T-cell (primary cell): ENCODE measurements around the gene ZBTB5. TPM values are rescaled to one million over a fixed set of nuclear protein-coding genes. Genes with fewer than 3 reads are reported as not detected.
"Not testable (repeated sequence)": the region's sequence is repeated elsewhere in the genome, so short reads cannot be mapped to it uniquely, and the experiment has no call there.

ENCODE experiments used
- ATAC-seq, 4 experiments: fragments of 200-7000 bp in 3 of 4; fragments of 150-1000 bp in 1 of 4; cut with Tn5 transposase; replicated peaks in 1 of 4; 1 replicate in 3 of 4; 2 replicates in 1 of 4; pipeline ENCODE4 v1.10.0; 2021; ENCODE audit warnings: moderate library complexity in 3 of 4, mild to moderate bottlenecking in 2 of 4, moderate number of reproducible peaks in 1 of 4
- CTCF ChIA-PET, 2 donors: fragments of 300-600 bp; sonication (Branson Sonifier 250); formaldehyde crosslinking; loops; one replicate each; lab custom pipeline; 2022; ENCODE audit warnings: antibody characterized with exemption in 2 of 2; lab: Charles Lee
- POLR2A ChIA-PET, 2 donors: fragments of 300-600 bp; sonication (Branson Sonifier 250); formaldehyde crosslinking; loops; one replicate each; lab custom pipeline; 2022; ENCODE audit warnings: antibody characterized with exemption in 2 of 2; lab: Charles Lee
- DNase-seq, 35 experiments: peaks; one replicate each; pipeline versions ENCODE4 v3.0.0 to v3.0.0-alpha.2; 2013 to 2023
- H3K27ac ChIP-seq: one replicate; pipeline ENCODE4 v1.5.1; 2013; ENCODE audit warnings: low read length
- H3K27me3 ChIP-seq, 2 experiments: replicated peaks in 1 of 2; 1 replicate in 1 of 2; 2 replicates in 1 of 2; pipeline versions ENCODE4 v1.6.1 to v1.7.0; 2013; ENCODE audit warnings: low read length in 1 of 2, mixed read lengths in 1 of 2; ENCODE audit not compliant: control insufficient read depth in 2 of 2, insufficient read depth in 2 of 2; ENCODE audit errors: extremely low read depth in 1 of 2
- H3K36me3 ChIP-seq, 2 donors: 1 replicate in 1 of 2; 2 replicates in 1 of 2; pipeline versions ENCODE4 v1.6.1 to v1.7.0; 2013; ENCODE audit warnings: low read length in 1 of 2; ENCODE audit not compliant: control insufficient read depth in 2 of 2, insufficient read depth in 1 of 2; ENCODE audit errors: extremely low read depth in 1 of 2
- H3K4me1 ChIP-seq, 2 experiments: 1 replicate in 1 of 2; 2 replicates in 1 of 2; pipeline versions ENCODE4 v1.6.1 to v1.7.0; 2013; ENCODE audit warnings: low read length in 2 of 2, mixed read lengths in 1 of 2; ENCODE audit not compliant: insufficient read depth in 2 of 2, control insufficient read depth in 1 of 2; ENCODE audit errors: extremely low read depth in 1 of 2
- H3K4me3 ChIP-seq, 2 donors: 1 replicate in 1 of 2; 2 replicates in 1 of 2; pipeline versions ENCODE4 v1.5.1 to v1.7.0; 2013; ENCODE audit warnings: mild to moderate bottlenecking in 2 of 2, low read length in 1 of 2, moderate library complexity in 1 of 2; ENCODE audit not compliant: control insufficient read depth in 1 of 2; ENCODE audit errors: extremely low read depth in 1 of 2
- H3K9me3 ChIP-seq: 2 replicates; pipeline ENCODE4 v1.7.0; 2013
- H3K27ac Mint-ChIP-seq, 2 donors: one replicate each; pipeline ENCODE4 v1.8.0; 2020 to 2021; ENCODE audit warnings: mild to moderate bottlenecking in 2 of 2, mixed read lengths in 2 of 2
- H3K27me3 Mint-ChIP-seq, 2 donors: one replicate each; pipeline ENCODE4 v1.8.0; 2021 to 2022; ENCODE audit warnings: mixed read lengths in 2 of 2
- H3K36me3 Mint-ChIP-seq: one replicate; pipeline ENCODE4 v1.8.0; 2021; ENCODE audit warnings: mixed read lengths
- H3K4me1 Mint-ChIP-seq, 3 donors: one replicate each; pipeline ENCODE4 v1.8.0; 2020 to 2022; ENCODE audit warnings: mixed read lengths in 3 of 3, mild to moderate bottlenecking in 1 of 3
- H3K4me3 Mint-ChIP-seq, 3 donors: one replicate each; pipeline ENCODE4 v1.8.0; 2020 to 2022; ENCODE audit warnings: mild to moderate bottlenecking in 3 of 3, mixed read lengths in 3 of 3, moderate library complexity in 3 of 3
- H3K9me3 Mint-ChIP-seq, 3 donors: one replicate each; pipeline ENCODE4 v1.8.0; 2020 to 2022; ENCODE audit warnings: mixed read lengths in 3 of 3
- WGBS: methylation state at CpG from one replicate; pipeline ENCODE4 v1.1.5; 2013; ENCODE audit warnings: missing lambda C conversion rate; ENCODE audit not compliant: insufficient coverage; 5-methylcytosine and 5-hydroxymethylcytosine counted together
- total RNA-seq, 35 experiments: library from RNA in 6 of 35; stranded (reverse) in 6 of 35; fragments of 120-200 nt in 1 of 35; gene quantifications; one replicate each; pipeline versions ENCODE4 v1.2.1 to v1.2.4 and lab custom pipeline; 2013 to 2026

The ZBTB5 gene
- total RNA-seq, 5 donors from 2014 or later (not counting 1 experiment from before 2014, with no cell fraction given) = 12.5 to 14.3 (median 13.3) TPM

DNA sequence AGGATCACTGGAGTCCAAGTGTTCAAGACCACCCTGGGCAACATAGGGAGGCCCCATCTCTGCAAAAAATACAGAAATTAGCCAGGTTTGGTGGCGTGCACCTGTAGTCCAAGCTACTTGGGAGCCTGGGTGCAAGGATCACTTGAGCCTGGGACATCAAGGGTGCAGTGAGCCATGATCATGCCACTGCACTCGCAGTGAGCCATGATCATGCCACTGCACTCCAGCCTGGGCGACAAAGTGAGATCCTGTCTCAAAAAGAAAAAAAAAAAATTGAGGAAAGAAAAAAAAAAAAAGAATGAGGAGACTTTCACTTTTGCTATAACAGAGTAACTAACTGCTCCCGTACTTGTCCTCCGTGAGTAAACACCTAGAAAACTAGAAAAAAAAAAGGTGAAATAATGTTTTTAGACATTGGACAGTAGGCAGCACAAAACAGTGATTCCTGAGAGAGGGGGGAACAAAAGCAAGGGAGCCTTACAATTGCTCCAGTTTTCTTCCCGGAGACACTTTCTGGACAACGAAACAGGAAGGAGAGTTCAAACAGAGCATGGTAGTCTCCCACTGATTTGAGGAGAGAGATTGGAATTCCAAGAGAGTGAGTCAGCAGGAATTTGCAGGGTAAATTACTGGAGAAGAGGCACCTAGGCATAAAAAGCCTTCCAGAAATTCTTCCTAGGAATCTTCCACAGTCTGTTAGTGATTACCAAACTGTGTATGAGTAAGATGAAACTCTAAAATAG lies 6.9 kb upstream of the ZBTB5 start:
- Mint-ChIP-seq H3K4me3 (peak overlapping the region; percentile 71 to 78 (median 76)), H3K36me3 (peaks cover 4% of the 10 kb centered on the region)
- 49% methylated on average over 3 of the region's 7 CpGs for WGBS

DNA sequence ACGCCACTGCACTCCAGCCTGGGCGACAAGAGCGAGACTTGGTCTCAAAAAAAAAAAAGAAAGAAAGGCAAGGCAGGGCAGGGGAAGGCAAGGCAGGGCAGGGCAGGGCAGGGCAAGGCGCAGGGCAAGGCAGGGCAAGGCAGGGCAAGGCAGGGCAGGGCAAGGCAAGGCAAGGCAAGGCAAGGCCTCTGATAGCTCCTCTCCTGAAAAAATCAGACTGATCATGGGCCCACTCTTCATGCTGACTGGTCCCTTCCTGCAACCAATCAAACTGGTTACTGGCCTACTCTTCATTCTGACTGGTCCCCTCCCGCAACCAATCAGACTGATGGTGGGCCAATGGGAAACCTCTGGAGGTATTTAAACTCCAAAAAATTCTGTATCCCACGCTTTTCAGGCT lies 3.4 kb upstream of the ZBTB5 start:
- H3K27me3 ChIP-seq = peaks cover 0 to 3% of the 10 kb centered on the region in 2 experiments
- H3K27ac ChIP-seq = no peak overlapping the region
- H3K9me3 ChIP-seq = no peaks in the 10 kb centered on the region
- peaks cover 7 to 21% of the 10 kb centered on the region in 2 experiments for H3K4me1 ChIP-seq
- CTCF ChIA-PET = no interaction called here
- peaks cover 24 to 38% (median 29%) of the 10 kb centered on the region in 3 donors for H3K4me1 Mint-ChIP-seq
- WGBS = 98% methylated on average over 5 of the region's 6 CpGs
- H3K4me3 Mint-ChIP-seq = no peak overlapping the region
- H3K9me3 Mint-ChIP-seq = no peaks in the 10 kb centered on the region
- ATAC-seq (no peak), DNase-seq (no peak)
- no peaks in the 10 kb centered on the region for H3K36me3 Mint-ChIP-seq
- no peak overlapping the region for H3K27ac Mint-ChIP-seq
- H3K27me3 Mint-ChIP-seq = no peaks in the 10 kb centered on the region
- H3K36me3 ChIP-seq = no peaks in the 10 kb centered on the region
- H3K4me3 ChIP-seq = no peak overlapping the region
- POLR2A ChIA-PET = interaction anchor here in 1 of 2 donors (0.7 kb wide), 2 partner anchors 10 to 17 kb away, joined by 3 to 5 read pairs; partner anchors contain the start of gene POLR1E

More for the DNA sequence above, 6.9 kb upstream of the ZBTB5 start:
- ChIA-PET POLR2A (no interaction called here), CTCF (interaction anchor here in 1 of 2 donors (0.6 kb wide), 1 partner anchor 363 kb away, joined by 6 read pairs; no protein-coding TSS in a partner anchor)
- Histone ChIP-seq H3K27me3 (peaks cover 0 to 8% of the 10 kb centered on the region in 2 experiments), H3K4me1 (peaks cover 0 to 4% of the 10 kb centered on the region in 2 experiments), H3K9me3 (peaks cover 2% of the 10 kb centered on the region), H3K4me3 (peak overlapping the region in 1 of 2 donors; percentile 10), H3K27ac (no peak overlapping the region), H3K36me3 (no peaks in the 10 kb centered on the region)
- no peak for DNase-seq
- Mint-ChIP-seq H3K4me1 (peaks cover 12 to 15% (median 14%) of the 10 kb centered on the region in 3 donors), H3K9me3 (peaks cover 0 to 5% (median 0%) of the 10 kb centered on the region in 3 donors), H3K27me3 (peaks cover 6% of the 10 kb centered on the region in 2 donors), H3K27ac (peak overlapping the region; percentile 81 to 85)
- peak in 2 of 4 experiments; percentile 29 to 44 for ATAC-seq

DNA sequence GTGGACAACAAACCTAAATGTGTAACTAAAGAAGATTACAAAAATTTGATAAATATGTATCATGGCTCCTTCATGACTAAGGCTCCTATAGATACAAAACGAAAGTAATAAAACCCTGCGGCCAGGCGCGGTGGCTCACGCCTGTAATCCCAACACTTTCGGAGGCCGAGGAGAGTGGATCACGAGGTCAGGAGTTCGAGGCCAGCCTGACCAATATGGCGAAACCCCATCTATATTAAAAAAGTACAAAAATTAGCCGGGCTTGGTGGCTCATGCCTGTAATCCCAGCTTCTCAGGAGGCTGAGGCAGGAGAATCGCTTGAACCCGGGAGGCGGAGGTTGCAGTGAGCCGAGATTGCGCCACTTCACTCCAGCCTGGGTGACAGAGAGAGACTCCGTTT lies 2.3 kb upstream of the ZBTB5 start:
- POLR2A ChIA-PET, H3K27me3 ChIP-seq, H3K27ac ChIP-seq, CTCF ChIA-PET, H3K36me3 ChIP-seq, DNase-seq, H3K9me3 Mint-ChIP-seq, H3K27me3 Mint-ChIP-seq, H3K4me3 ChIP-seq, H3K9me3 ChIP-seq, H3K36me3 Mint-ChIP-seq, H3K4me3 Mint-ChIP-seq, ATAC-seq, H3K27ac Mint-ChIP-seq: not testable (repeated sequence)
- peaks cover 13 to 23% of the 10 kb centered on the region in 2 experiments for H3K4me1 ChIP-seq
- 97% methylated on average over 7 of the region's 17 CpGs for WGBS
- peaks cover 33 to 49% (median 40%) of the 10 kb centered on the region in 3 donors for H3K4me1 Mint-ChIP-seq

DNA sequence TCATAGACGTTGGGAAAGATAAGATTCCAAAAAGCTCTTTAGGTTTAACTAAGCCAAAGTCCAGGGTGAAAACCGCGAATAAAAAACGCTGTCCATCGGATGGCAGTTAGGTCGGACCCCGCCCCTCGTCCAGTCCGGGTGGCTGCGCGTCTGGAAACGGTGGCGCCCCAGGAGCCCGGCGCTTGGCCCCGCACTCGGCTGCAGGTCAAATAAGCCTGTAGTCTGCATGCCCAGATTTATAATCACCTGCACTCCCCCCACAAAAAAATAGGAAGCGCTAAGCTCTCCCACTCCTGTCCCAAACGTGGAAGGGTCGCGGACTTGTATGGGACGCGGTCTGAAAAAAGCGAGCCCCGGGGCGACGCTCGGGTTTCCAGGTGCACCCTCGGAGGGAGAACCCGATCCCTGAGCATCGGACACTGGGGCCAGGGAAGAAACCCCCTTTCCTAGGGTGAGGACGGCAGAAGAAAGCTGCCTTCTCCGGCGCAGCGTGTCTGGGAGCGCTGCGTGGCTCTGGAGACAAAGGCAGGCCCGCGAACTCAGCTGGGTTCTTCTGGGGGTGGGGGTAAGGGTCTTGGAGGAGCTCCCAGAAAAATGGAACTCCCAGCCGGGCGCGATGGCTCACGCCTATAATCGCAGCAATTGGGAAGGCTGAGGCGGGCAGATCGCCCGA lies 923 bp upstream of the ZBTB5 start:
- DNase-seq = peak in 9 of 35 experiments; percentile 4 to 44 (median 12)
- Histone ChIP-seq H3K4me1 (peaks cover 13 to 21% of the 10 kb centered on the region in 2 experiments), H3K4me3 (peak overlapping the region; percentile 93 to 96), H3K36me3 (no peaks in the 10 kb centered on the region), H3K27me3 (peaks cover 0 to 3% of the 10 kb centered on the region in 2 experiments), H3K27ac (peak overlapping the region; percentile 97), H3K9me3 (no peaks in the 10 kb centered on the region)
- Mint-ChIP-seq H3K9me3 (no peaks in the 10 kb centered on the region), H3K36me3 (peaks cover 8% of the 10 kb centered on the region), H3K4me1 (peaks cover 32 to 43% (median 36%) of the 10 kb centered on the region in 3 donors), H3K4me3 (peak overlapping the region; percentile 91 to 96 (median 94)), H3K27me3 (no peaks in the 10 kb centered on the region), H3K27ac (peak overlapping the region; percentile 91 to 93)
- ChIA-PET CTCF (interaction anchor here (0.6 to 1.4 kb wide), 6 partner anchors 15 to 126 kb away, joined by 3 to 8 read pairs (median 3); partner anchors contain the start of genes POLR1E (in 1 of the 2) and TOMM5 (in 1 of the 2)), POLR2A (interaction anchor here (0.5 to 2.0 kb wide), 8 partner anchors 20 to 346 kb away, joined by 3 to 10 read pairs (median 3); partner anchors contain the start of genes POLR1E (in 1 of the 2) and ZCCHC7 (in 1 of the 2))
- ATAC-seq = no peak
- WGBS = 0% methylated on average over 41 of the region's 47 CpGs

DNA sequence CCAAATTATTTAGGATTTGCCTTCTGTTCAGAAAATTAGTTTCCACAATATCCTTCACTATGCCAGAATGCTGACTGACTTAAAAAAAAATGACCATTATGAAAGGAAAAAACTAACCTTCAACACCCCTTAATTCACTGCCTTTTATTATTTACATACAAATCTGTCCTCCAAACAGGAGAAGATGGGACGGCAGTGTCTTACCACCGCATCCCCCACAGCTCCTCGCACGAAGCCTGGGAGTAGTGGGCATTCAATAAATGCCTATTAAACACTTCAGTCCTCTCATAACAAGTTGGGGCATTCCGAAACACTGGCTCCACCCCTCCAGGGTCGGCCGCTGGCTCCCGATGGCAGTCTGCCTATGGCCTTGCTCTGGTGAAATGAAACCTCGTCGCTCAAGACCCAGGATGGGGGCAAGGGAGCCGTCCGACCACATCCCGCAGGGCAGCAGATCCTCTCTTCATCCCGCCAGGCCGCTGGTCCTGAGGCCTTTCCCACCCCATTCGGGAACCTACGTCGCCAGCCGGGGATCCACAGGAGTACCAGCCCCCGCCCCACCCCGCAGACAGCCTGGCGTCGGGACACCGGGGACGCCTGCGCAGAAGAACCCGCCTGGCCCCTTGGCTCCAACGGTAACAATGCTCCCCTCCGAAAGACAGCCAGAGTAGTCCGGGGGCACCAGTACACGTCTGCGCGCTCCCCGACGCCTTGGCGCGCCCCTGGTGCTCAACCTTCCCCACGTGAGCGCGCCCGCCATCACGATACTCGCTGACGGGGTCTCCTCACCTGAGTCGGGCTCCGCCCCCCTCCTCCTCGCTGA lies 613 bp downstream of the ZBTB5 start:
- H3K27ac Mint-ChIP-seq = peak overlapping the region; percentile 91 to 93
- ATAC-seq (peak; percentile 48 to 58 (median 51)), DNase-seq (peak in 33 of 35 experiments; percentile 22 to 91 (median 84))
- H3K9me3 Mint-ChIP-seq = no peaks in the 10 kb centered on the region
- peaks cover 8% of the 10 kb centered on the region for H3K36me3 Mint-ChIP-seq
- peaks cover 13 to 23% of the 10 kb centered on the region in 2 experiments for H3K4me1 ChIP-seq
- under 1% methylated on average over 40 of the region's 47 CpGs for WGBS
- H3K4me3 Mint-ChIP-seq = peak overlapping the region; percentile 91 to 96 (median 94)
- peaks cover 0 to 3% of the 10 kb centered on the region in 2 experiments for H3K27me3 ChIP-seq
- H3K36me3 ChIP-seq = no peaks in the 10 kb centered on the region
- no peaks in the 10 kb centered on the region for H3K27me3 Mint-ChIP-seq
- H3K4me1 Mint-ChIP-seq = peaks cover 35 to 42% (median 38%) of the 10 kb centered on the region in 3 donors
- no peaks in the 10 kb centered on the region for H3K9me3 ChIP-seq
- H3K27ac ChIP-seq = peak overlapping the region; percentile 97
- H3K4me3 ChIP-seq = peak overlapping the region; percentile 93 to 96
- ChIA-PET CTCF (interaction anchor here in 1 of 2 donors (0.9 to 1.4 kb wide), 4 partner anchors 17 to 694 kb away, joined by 3 to 8 read pairs (median 3); partner anchors contain the start of gene POLR1E), POLR2A (interaction anchor here (0.5 to 2.0 kb wide), 8 partner anchors 8 to 387 kb away, joined by 3 to 10 read pairs (median 3); partner anchors contain the start of gene POLR1E (in 1 of the 2))
